Fibroblast of lung (primary cell): Measurements from ENCODE around the gene FKBP14. TPM values are rescaled to one million over a fixed set of nuclear protein-coding genes. Genes with fewer than 3 reads are reported as not detected.

ENCODE experiments used
- DNase-seq, 2 donors: peaks; one replicate each; pipeline versions ENCODE4 v3.0.0 to v3.0.0-alpha.2; 2010; ENCODE audit warnings: low read depth in 2 of 2
- H2AFZ ChIP-seq: 2 replicates; pipeline ENCODE4 v1.5.1; 2012; ENCODE audit warnings: low read length, control low read depth, inconsistent platforms
- H3K27ac ChIP-seq: 2 replicates; pipeline ENCODE4 v1.5.1; 2011; ENCODE audit warnings: low read length, control low read depth; ENCODE audit not compliant: insufficient read depth
- H3K27me3 ChIP-seq: 2 replicates; pipeline ENCODE4 v1.5.1; 2011; ENCODE audit warnings: mild to moderate bottlenecking, low read length; ENCODE audit not compliant: control insufficient read depth, insufficient read depth
- H3K36me3 ChIP-seq: 2 replicates; pipeline ENCODE4 v1.5.1; 2011; ENCODE audit warnings: low read length; ENCODE audit not compliant: control insufficient read depth, insufficient read depth
- H3K4me1 ChIP-seq: 2 replicates; pipeline ENCODE4 v1.5.1; 2011; ENCODE audit warnings: low read length; ENCODE audit not compliant: control insufficient read depth, insufficient read depth; ENCODE audit errors: extremely low read depth
- H3K4me2 ChIP-seq: 2 replicates; pipeline ENCODE4 v1.5.1; 2011; ENCODE audit warnings: low read length, control low read depth; ENCODE audit not compliant: insufficient read depth; ENCODE audit errors: extremely low read depth
- H3K4me3 ChIP-seq, 4 experiments: fragments of 200-600 bp in 1 of 4; sonication (generic) in 1 of 4; replicated peaks in 1 of 4; 2 replicates each; pipeline ENCODE4 v1.5.1; 2011 to 2016; ENCODE audit warnings: low read length in 4 of 4, low read depth in 3 of 4, mild to moderate bottlenecking in 3 of 4, control low read depth in 2 of 4, inconsistent platforms in 1 of 4, mixed read lengths in 1 of 4; ENCODE audit not compliant: insufficient read depth in 1 of 4; ENCODE audit errors: control extremely low read depth in 1 of 4
- H3K79me2 ChIP-seq: 2 replicates; pipeline ENCODE4 v1.5.1; 2012; ENCODE audit warnings: mild to moderate bottlenecking, low read length, inconsistent platforms; ENCODE audit not compliant: control insufficient read depth, insufficient read depth
- H3K9ac ChIP-seq: 2 replicates; pipeline ENCODE4 v1.5.1; 2011; ENCODE audit warnings: mild to moderate bottlenecking, low read length, control low read depth; ENCODE audit not compliant: insufficient read depth
- H3K9me3 ChIP-seq: 2 replicates; pipeline ENCODE4 v1.5.1; 2012; ENCODE audit warnings: low read depth, low read length; ENCODE audit not compliant: control insufficient read depth, insufficient read depth
- H4K20me1 ChIP-seq: 2 replicates; pipeline ENCODE4 v1.5.1; 2011; ENCODE audit warnings: low read length; ENCODE audit not compliant: control insufficient read depth, insufficient read depth; ENCODE audit errors: extremely low read depth
- CTCF ChIP-seq, 2 donors: IDR thresholded peaks in 1 of 2; conservative IDR thresholded peaks in 1 of 2; 1 replicate in 1 of 2; 2 replicates in 1 of 2; pipeline ENCODE4 v1.5.1; 2011 to 2012; ENCODE audit warnings: low read length in 2 of 2, control low read depth in 1 of 2, inconsistent platforms in 1 of 2, low read depth in 1 of 2, mild to moderate bottlenecking in 1 of 2
- EZH2 ChIP-seq: IDR thresholded peaks from 2 replicates; pipeline ENCODE4 v1.5.1; 2012; ENCODE audit warnings: low read length, control low read depth, mild to moderate bottlenecking; ENCODE audit errors: missing control alignments
- polyA plus RNA-seq, 2 donors: library from polyadenylated mRNA; depleted of rRNA in 1 of 2; stranded (reverse) in 1 of 2; unstranded in 1 of 2; fragments of >200 nt; gene quantifications; 2 replicates each; pipeline ENCODE4 v1.2.1, GENCODE V29; 2011 to 2012; ENCODE audit warnings: missing spikeins in 1 of 2
- total RNA-seq: library from RNA; depleted of rRNA; stranded (reverse); fragments of >200 nt; gene quantifications from 2 replicates; pipeline ENCODE4 v1.2.1, GENCODE V29; 2014

Gene FKBP14
- total and polyA plus RNA-seq, 2 donors (not counting 1 experiment from before 2014, with no cell fraction given), result 21.8 to 52.0 TPM

- Histone ChIP-seq H3K4me3 (no peak overlapping the region), H3K27ac (no peak overlapping the region), H3K9me3 (no peaks in the 10 kb centered on the region), H2AFZ (no peak overlapping the region), H3K4me2 (no peak overlapping the region), H3K27me3 (no peaks in the 10 kb centered on the region), H3K9ac (no peak overlapping the region), H3K36me3 (no peaks in the 10 kb centered on the region), H3K79me2 (no peaks in the 10 kb centered on the region), H4K20me1 (no peaks in the 10 kb centered on the region), H3K4me1 (no peaks in the 10 kb centered on the region)
- TF ChIP-seq CTCF (conservative IDR thresholded peaks at IDR 0.05 in 1 of 2, IDR thresholded peaks at IDR 0.05 in 1 of 2; ENCODE audit: low read depth in 1 of 2, low read length in 2 of 2) (no peak), EZH2 (no peak)
- DNase-seq, result no peak
Observed at GRCh38 chr7:30003098-30003497, 23.4 kb downstream of the FKBP14 start.

GRCh38 chr7:30001998-30002397 lies 24.5 kb downstream of the FKBP14 start:
- TF ChIP-seq EZH2, result no peak
- Histone ChIP-seq H3K9me3 (no peaks in the 10 kb centered on the region), H4K20me1 (no peaks in the 10 kb centered on the region), H3K36me3 (no peaks in the 10 kb centered on the region), H3K4me2 (no peak overlapping the region), H3K27ac (no peak overlapping the region), H3K27me3 (no peaks in the 10 kb centered on the region), H3K4me3 (no peak overlapping the region), H3K9ac (no peak overlapping the region), H3K79me2 (no peaks in the 10 kb centered on the region), H2AFZ (no peak overlapping the region), H3K4me1 (no peaks in the 10 kb centered on the region)
- no peak for DNase-seq

GRCh38 chr7:29998489-29998888 lies 28.0 kb downstream of the FKBP14 start:
- DNase-seq, result no peak
- no peak overlapping the region for H3K4me2 ChIP-seq
- H3K27me3 ChIP-seq, result no peaks in the 10 kb centered on the region
- TF ChIP-seq EZH2, result no peak
- TF ChIP-seq CTCF (conservative IDR thresholded peaks at IDR 0.05 in 1 of 2, IDR thresholded peaks at IDR 0.05 in 1 of 2; ENCODE audit: low read depth in 1 of 2, low read length in 2 of 2), result no peak
- no peaks in the 10 kb centered on the region for H3K9me3 ChIP-seq
- no peaks in the 10 kb centered on the region for H3K36me3 ChIP-seq
- H3K4me3 ChIP-seq, result no peak overlapping the region
- H3K9ac ChIP-seq, result no peak overlapping the region
- no peaks in the 10 kb centered on the region for H4K20me1 ChIP-seq
- no peaks in the 10 kb centered on the region for H3K79me2 ChIP-seq
- no peak overlapping the region for H3K27ac ChIP-seq
- no peaks in the 10 kb centered on the region for H3K4me1 ChIP-seq
- no peak overlapping the region for H2AFZ ChIP-seq
